Omental fat pad (tissue), 4 donors: ENCODE data around the gene MAST1. TPM values are rescaled to one million over a fixed set of nuclear protein-coding genes. Genes with fewer than 3 reads are reported as not detected.

ENCODE experiments used
- ATAC-seq: fragments of 150-250 bp; one replicate; pipeline ENCODE4 v1.9.1; 2016; ENCODE audit warnings: mild to moderate bottlenecking, moderate library complexity; ENCODE audit not compliant: low FRiP score
- DNase-seq: peaks from one replicate; pipeline ENCODE4 v3.0.0-alpha.2; 2019; ENCODE audit warnings: low spot score
- CTCF ChIP-seq, 3 donors: fragments of 450-650 bp; IDR thresholded peaks; one replicate each; pipeline ENCODE4 v1.5.1; 2016 to 2017; ENCODE audit warnings: antibody characterized with exemption in 3 of 3, mild to moderate bottlenecking in 3 of 3, moderate library complexity in 2 of 3
- small RNA-seq: library from RNA; depleted of rRNA; stranded (forward); fragments of <200 nt; gene quantifications from one replicate; pipeline ENCODE3, GENCODE V24; 2016
- total RNA-seq, 4 donors: library from RNA; depleted of rRNA; stranded (reverse); fragments of >200 nt; gene quantifications; one replicate each; pipeline ENCODE4 v1.1.0, GENCODE V29; 2016

MAST1 gene
- total RNA-seq, 4 donors from 2014 or later, result not detected

GRCh38 chr19:12922959-12923358 lies 84.6 kb downstream of the MAST1 start:
- no peak for ATAC-seq
- DNase-seq, result no peak
- TF ChIP-seq CTCF (IDR thresholded peaks at IDR 0.05), result no peak

Small RNA genes within 50 kb of the gene (small RNA-seq; reads per million reads assigned to genes)
- gene MIR5695 (not detected), gene MIR6794 (not detected)

Other genes with a start within 250 kb of the MAST1 start
- gene ZNF490, start 227.7 kb upstream of the MAST1 start, total RNA-seq, result 1 to 10 TPM; 3.6 to 6.3 (median 4.7) TPM
- 10 to 100 TPM; 12.9 to 23.3 (median 16.3) TPM for gene ZNF791, start 227.6 kb upstream of the MAST1 start, total RNA-seq
- gene MAN2B1, start 171.8 kb upstream of the MAST1 start, total RNA-seq, result 100 to 1,000 TPM in 1 of 4 donors, 10 to 100 TPM in 3; 63.8 to 104 (median 74.6) TPM
- gene WDR83, start 171.7 kb upstream of the MAST1 start, total RNA-seq, result 10 to 100 TPM in 1 of 4 donors, 1 to 10 TPM in 3; 7.1 to 10.2 (median 8.5) TPM
- 100 to 1,000 TPM in 1 of 4 donors, 10 to 100 TPM in 3; 68.5 to 119 (median 80.9) TPM for gene DHPS, start 156.6 kb upstream of the MAST1 start, total RNA-seq
- not detected for gene GNG14, start 150.5 kb upstream of the MAST1 start, total RNA-seq
- gene FBXW9, start 141.9 kb upstream of the MAST1 start, total RNA-seq, result 1 to 10 TPM; 3.2 to 5.6 (median 4.4) TPM
- 10 to 100 TPM; 44.8 to 95.4 (median 55.8) TPM for gene TNPO2, start 114.6 kb upstream of the MAST1 start, total RNA-seq
- 100 to 1,000 TPM; 309 to 348 (median 323) TPM for gene TRIR, start 103.8 kb upstream of the MAST1 start, total RNA-seq
- gene GET3, start 101.0 kb upstream of the MAST1 start, total RNA-seq, result 10 to 100 TPM; 36.6 to 55.4 (median 48.9) TPM
- gene BEST2, start 86.7 kb upstream of the MAST1 start, total RNA-seq, result not detected
- gene HOOK2, start 63.0 kb upstream of the MAST1 start, total RNA-seq, result 10 to 100 TPM; 26.9 to 71.3 (median 56.3) TPM
- gene JUNB, start 47.0 kb upstream of the MAST1 start, total RNA-seq, result 1,000 to 10,000 TPM in 2 of 4 donors, 100 to 1,000 TPM in 2; 852 to 2,498 (median 1,079) TPM
- 100 to 1,000 TPM; 165 to 320 (median 219) TPM for gene PRDX2, start 36.7 kb upstream of the MAST1 start, total RNA-seq
- not detected for gene THSD8, start 36.4 kb upstream of the MAST1 start, total RNA-seq
- 10 to 100 TPM in 1 of 4 donors, 1 to 10 TPM in 3; 2.8 to 10.4 (median 5.9) TPM for gene RNASEH2A, start 31.9 kb upstream of the MAST1 start, total RNA-seq
- not detected for gene RTBDN, start 3.9 kb upstream of the MAST1 start, total RNA-seq
- gene DNASE2, start 42.9 kb downstream of the MAST1 start, total RNA-seq, result 10 to 100 TPM; 24.6 to 36.9 (median 28.4) TPM
- under 1 TPM in 1 of 4 donors, not detected in 3; 0.69 TPM for gene KLF1, start 48.7 kb downstream of the MAST1 start, total RNA-seq
- 10 to 100 TPM; 36.1 to 51.4 (median 45.2) TPM for gene GCDH, start 52.6 kb downstream of the MAST1 start, total RNA-seq
- not detected for gene SYCE2, start 80.8 kb downstream of the MAST1 start, total RNA-seq
- gene FARSA, start 95.2 kb downstream of the MAST1 start, total RNA-seq, result 10 to 100 TPM; 31.1 to 61.1 (median 38.2) TPM
- 100 to 1,000 TPM; 349 to 570 (median 439) TPM for gene CALR, start 100.1 kb downstream of the MAST1 start, total RNA-seq
- gene RAD23A, start 107.3 kb downstream of the MAST1 start, total RNA-seq, result 100 to 1,000 TPM in 1 of 4 donors, 10 to 100 TPM in 3; 65.6 to 119 (median 91.1) TPM
- 10 to 100 TPM; 27.2 to 37.7 (median 32.8) TPM for gene GADD45GIP1, start 118.7 kb downstream of the MAST1 start, total RNA-seq
- gene DAND5, start 131.1 kb downstream of the MAST1 start, total RNA-seq, result under 1 TPM in 1 of 4 donors, not detected in 3; 0.56 TPM
- 10 to 100 TPM; 39.5 to 53.1 (median 43.0) TPM for gene NFIX, start 157.0 kb downstream of the MAST1 start, total RNA-seq